Kidney capillary endothelial cell (primary cell): ENCODE results near the gene CEMIP.

Experiments
- DNase-seq: peaks from one replicate; pipeline ENCODE4 v3.0.0-alpha.2; 2018; ENCODE audit warnings: low spot score

The CEMIP gene

GRCh38 chr15:80931721-80932512 lies 152.7 kb downstream of the CEMIP start:
- DNase-seq: no peak

GRCh38 chr15:80932513-80932815 lies 153.3 kb downstream of the CEMIP start:
- DNase-seq: no peak

GRCh38 chr15:80932989-80933388 lies 153.8 kb downstream of the CEMIP start:
- no peak for DNase-seq

- peak; percentile 65 for DNase-seq
These were observed 155.6 kb downstream of the CEMIP start for GRCh38 chr15:80934761-80935221.

GRCh38 chr15:80936288-80937078 lies 157.3 kb downstream of the CEMIP start:
- no peak for DNase-seq

GRCh38 chr15:80937718-80938117 lies 158.5 kb downstream of the CEMIP start:
- no peak for DNase-seq

GRCh38 chr15:80939216-80939615 lies 160.0 kb downstream of the CEMIP start:
- DNase-seq: no peak

- DNase-seq: no peak
These were observed 161.2 kb downstream of the CEMIP start for GRCh38 chr15:80940331-80940730.

GRCh38 chr15:80940851-80941250 lies 161.7 kb downstream of the CEMIP start:
- no peak for DNase-seq

- DNase-seq: no peak
These were observed 163.1 kb downstream of the CEMIP start for GRCh38 chr15:80942266-80942665.

GRCh38 chr15:80942746-80943565 lies 163.8 kb downstream of the CEMIP start:
- DNase-seq: no peak

GRCh38 chr15:80944818-80945217 lies 165.6 kb downstream of the CEMIP start:
- no peak for DNase-seq

GRCh38 chr15:80945605-80946004 lies 166.4 kb downstream of the CEMIP start:
- DNase-seq: no peak

- no peak for DNase-seq
These were observed 167.4 kb downstream of the CEMIP start for GRCh38 chr15:80946576-80946975.

GRCh38 chr15:80948651-80949292 lies 169.6 kb downstream of the CEMIP start:
- DNase-seq: no peak

- DNase-seq: no peak
These were observed 170.6 kb downstream of the CEMIP start for GRCh38 chr15:80949756-80950155.

- DNase-seq: no peak
These were observed 171.3 kb downstream of the CEMIP start for GRCh38 chr15:80950291-80951078.

- DNase-seq: no peak
These were observed 172.8 kb downstream of the CEMIP start for GRCh38 chr15:80951941-80952340.

GRCh38 chr15:80953001-80953952 lies 174.1 kb downstream of the CEMIP start:
- no peak for DNase-seq
